HEK293 (cell line): Measurements from ENCODE around the gene SLC35B4.

Experiments used
- CTCF ChIA-PET: fragments of 350-600 bp; formaldehyde crosslinking; extraction: SDS; loops from one replicate; lab custom pipeline; 2021; ENCODE audit warnings: antibody characterized with exemption; lab: Yijun Ruan, JAX
- POLR2A ChIA-PET: fragments of 300-600 bp; formaldehyde crosslinking; extraction: SDS; loops from one replicate; lab custom pipeline; 2020; ENCODE audit warnings: antibody characterized with exemption, inconsistent platforms; lab: Yijun Ruan, JAX
- H3K27ac ChIP-seq: fragments of 200-500 bp; sonication (Bioruptor generic); 2 replicates; pipeline ENCODE4 v1.5.1; 2014; ENCODE audit warnings: low read depth, low read length, control low read depth, inconsistent platforms; ENCODE audit errors: extremely low read depth
- H3K36me3 ChIP-seq, 2 experiments: fragments of 200-500 bp in 1 of 2; sonication (Bioruptor generic) in 1 of 2; 1 replicate in 1 of 2; 2 replicates in 1 of 2; pipeline ENCODE4 v1.5.1; 2014 to 2017; ENCODE audit warnings: inconsistent platforms in 2 of 2, low read length in 2 of 2; ENCODE audit not compliant: control insufficient read depth in 2 of 2, insufficient read depth in 1 of 2
- H3K4me1 ChIP-seq: fragments of 200-500 bp; sonication (Bioruptor generic); 2 replicates; pipeline ENCODE4 v1.5.1; 2014; ENCODE audit warnings: mild to moderate bottlenecking, low read length, inconsistent platforms; ENCODE audit not compliant: control insufficient read depth, insufficient read depth
- H3K4me3 ChIP-seq: 2 replicates; pipeline ENCODE4 v1.5.1; 2011; ENCODE audit warnings: low read depth, mild to moderate bottlenecking, control low read depth, low read length, moderate library complexity
- H3K9me3 ChIP-seq: fragments of 200-500 bp; sonication (Bioruptor generic); 2 replicates; pipeline ENCODE4 v1.5.1; 2014; ENCODE audit warnings: low read depth, low read length, inconsistent platforms; ENCODE audit not compliant: control insufficient read depth, insufficient read depth
- BCL11B ChIP-seq: fragments of 450-650 bp; formaldehyde crosslinking; IDR thresholded peaks from 2 replicates; pipeline ENCODE4 v1.5.1; 2016; ENCODE audit warnings: low read depth, missing biosample characterization, missing genetic modification characterization
- YY2 ChIP-seq: fragments of 450-650 bp; formaldehyde crosslinking; IDR thresholded peaks from 2 replicates; pipeline ENCODE4 v1.5.1; 2016; ENCODE audit warnings: missing biosample characterization, missing genetic modification characterization
- ZBTB21 ChIP-seq: fragments of 450-650 bp; formaldehyde crosslinking; IDR thresholded peaks from 2 replicates; pipeline ENCODE4 v1.5.1; 2017; ENCODE audit warnings: missing biosample characterization, missing genetic modification characterization
- ZBTB44 ChIP-seq: fragments of 450-650 bp; IDR thresholded peaks from 2 replicates; pipeline ENCODE4 v1.5.1; 2018; ENCODE audit warnings: missing biosample characterization, mild to moderate bottlenecking, missing genetic modification characterization

Gene SLC35B4

GRCh38 chr7:134245253-134245652, 71.5 kb downstream of the SLC35B4 start:
- Histone ChIP-seq H3K36me3 (no peaks in the 10 kb centered on the region), H3K4me1 (peaks cover 2% of the 10 kb centered on the region; the same call in 1 of the 2 replicates), H3K9me3 (no peaks in the 10 kb centered on the region), H3K4me3 (no peak overlapping the region), H3K27ac (no peak overlapping the region)
- POLR2A ChIA-PET: no interaction called here
- CTCF ChIA-PET: no interaction called here
- TF ChIP-seq ZBTB44 (tag by site-specific recombination) (no peak), ZBTB21 (tag by site-specific recombination) (no peak), BCL11B (tag by site-specific recombination) (no peak), YY2 (tag by site-specific recombination) (no peak)
- TF ChIP-seq, all 188 proteins: peak for 0
